ENCODE results near the gene ITPRIPL2. TPM values are rescaled to one million over a fixed set of nuclear protein-coding genes. Genes with fewer than 3 reads are reported as not detected.

ITPRIPL2 gene
- total and polyA plus RNA-seq, 2 of the 4 experiments (the other 2 are of a cell fraction) = 9.2 to 11.1 TPM

DNA sequence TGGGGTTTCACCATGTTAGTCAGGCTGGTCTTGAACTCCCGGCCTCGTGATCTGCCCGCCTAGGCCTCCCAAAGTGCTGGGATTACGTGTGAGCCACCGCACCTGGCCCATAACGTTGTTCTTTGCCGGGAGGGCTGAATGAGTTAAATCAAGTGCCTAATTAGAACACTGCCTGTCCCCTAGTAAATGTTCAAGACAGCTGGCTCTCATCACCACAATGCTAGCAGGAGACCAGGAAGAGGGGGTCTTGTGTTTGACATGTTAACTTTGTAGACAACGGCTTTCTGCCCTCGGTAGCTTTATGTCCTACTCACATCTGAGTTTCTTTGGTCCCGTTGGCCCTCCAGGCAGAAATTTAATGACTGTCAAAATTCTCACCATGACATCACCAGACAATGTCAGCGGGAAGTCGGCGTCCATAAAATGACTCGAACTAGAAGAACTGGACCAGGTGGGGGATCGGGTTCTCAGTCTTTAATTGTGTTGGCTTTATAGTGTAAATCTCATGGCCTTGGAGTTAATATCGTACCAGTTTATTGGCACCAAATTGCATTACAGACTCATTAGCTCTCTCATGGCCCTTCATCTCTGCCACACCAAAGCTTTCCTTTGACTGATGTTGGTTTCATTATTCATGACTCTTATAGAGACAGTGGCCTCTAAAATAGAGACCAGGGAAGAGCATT, 11.4 kb upstream of the ITPRIPL2 start:
- ChIA-PET CTCF (interaction anchor here (0.6 kb wide), 2 partner anchors 10 to 456 kb away, joined by 3 read pairs; no protein-coding TSS in a partner anchor), POLR2A (ENCODE audit: unreplicated experiment) (no interaction called here)
- no TSS peak for BruUV-seq (replicated peaks)
- no peak overlapping the region for H3K4me3 ChIP-seq (ENCODE audit: insufficient read depth, low read depth, low read length)
- no peak overlapping the region for H2AK5ac ChIP-seq (ENCODE audit: low read depth, low read length)
- in situ Hi-C loops (cut with MboI; ENCODE audit: low sequenced_read_pairs) = loop anchor here (25.0 kb wide), 2 partner anchors 610 to 785 kb away; partner anchors contain the start of genes GPRC5B, IQCK and KNOP1
- no peak overlapping the region for H3K27ac ChIP-seq (ENCODE audit: insufficient read depth, low read length)
- ATAC-seq (ENCODE audit: low read depth) (no peak), DNase-seq (no peak)
- dilution Hi-C loops (cut with HindIII; ENCODE audit: low sequenced_read_pairs, unreplicated experiment) = no loop called here
- H2BK20ac ChIP-seq (ENCODE audit: low read depth, low read length) = no peak overlapping the region
- no peak overlapping the region for H3K4me2 ChIP-seq (ENCODE audit: low read depth, low read length)
- no peak overlapping the region for H4K8ac ChIP-seq (ENCODE audit: low read depth in 2 of 2, low read length in 2 of 2)
- no peaks in the 10 kb centered on the region for H3K36me3 ChIP-seq (ENCODE audit: control insufficient read depth, insufficient read depth, low read length)
- H4K20me1 ChIP-seq (ENCODE audit: insufficient read depth, low read length) = 0 out of 2 replicates have a peak, but pooled peaks cover under 1% of the 10 kb centered on the region
- H2AK9ac ChIP-seq (replicated peaks; ENCODE audit: low read depth, low read length, poor library complexity) = no peak overlapping the region
- H3K56ac ChIP-seq (ENCODE audit: extremely low read depth, insufficient read depth, low read length) = no peak overlapping the region
- no peak overlapping the region for H4K91ac ChIP-seq (ENCODE audit: insufficient read depth, low read depth, low read length)
- no peak overlapping the region for H3K14ac ChIP-seq (replicated peaks; ENCODE audit: low read depth, low read length)
- H3K9me1 ChIP-seq (ENCODE audit: insufficient read depth, low read length) = peaks cover 5% of the 10 kb centered on the region
- peaks cover 6% of the 10 kb centered on the region for H3K4me1 ChIP-seq (ENCODE audit: control insufficient read depth, insufficient read depth, low read length)
- no peak overlapping the region for H2BK5ac ChIP-seq (ENCODE audit: low read depth, low read length, poor library complexity, severe bottlenecking)
- no peak overlapping the region for H2BK120ac ChIP-seq (ENCODE audit: low read depth, low read length)
- H3K27me3 ChIP-seq (ENCODE audit: control insufficient read depth, insufficient read depth, low read length) = no peaks in the 10 kb centered on the region
- no peak overlapping the region for H3K18ac ChIP-seq (ENCODE audit: low read depth, low read length)
- H3K23ac ChIP-seq (ENCODE audit: low read depth, low read length) = no peak overlapping the region
- no peak overlapping the region for H2AFZ ChIP-seq (replicated peaks; ENCODE audit: low read length, poor library complexity)
- H4K5ac ChIP-seq (ENCODE audit: low read depth, low read length) = no peak overlapping the region
- intact Hi-C loops (cut with micrococcal nuclease) = no loop called here
- no peak overlapping the region for H3K9ac ChIP-seq (ENCODE audit: low read depth, low read length)
- H3K4ac ChIP-seq (ENCODE audit: low read depth, low read length) = no peak overlapping the region
- H2BK15ac ChIP-seq (ENCODE audit: low read depth, low read length) = no peak overlapping the region
- TF ChIP-seq MAZ (IDR thresholded peaks at IDR 0.05; ENCODE audit: borderline replicate concordance, low read depth, low read length) (no peak), SMC3 (IDR thresholded peaks at IDR 0.05; ENCODE audit: low read depth, low read length) (no peak)
- WGBS, 2 experiments (ENCODE audit: extremely low coverage in 2 of 2, insufficient read length in 1 of 2) = no CpG with 5 or more reads among the region's 16 CpGs
- H3K9me3 ChIP-seq (ENCODE audit: control insufficient read depth, insufficient read depth, low read length) = peaks cover 8% of the 10 kb centered on the region
- H3K79me1 ChIP-seq (ENCODE audit: low read depth in 1 of 2, low read length in 2 of 2) = 0 out of 4 replicates have a peak, but pooled peaks cover 0 to under 1% of the 10 kb centered on the region in 2 experiments
